ENCODE data around the gene NFATC1. TPM values are rescaled to one million over a fixed set of nuclear protein-coding genes. Genes with fewer than 3 reads are reported as not detected.

Gene NFATC1
- total RNA-seq, 1 donor from 2014 or later: 18.3 TPM

GRCh38 chr18:79418236-79418635 is 22.5 kb downstream of the NFATC1 start:
- Histone ChIP-seq H3K27me3 (ENCODE audit: low read depth) (no peaks in the 10 kb centered on the region), H3K36me3 (peaks cover 25% of the 10 kb centered on the region), H3K4me1 (peaks cover 18% of the 10 kb centered on the region), H3K27ac (replicated peaks) (no peak overlapping the region), H3K4me3 (no peak overlapping the region), H3K9me3 (replicated peaks) (no peaks in the 10 kb centered on the region)
- no peak for DNase-seq
- TF ChIP-seq CTCF (IDR thresholded peaks at IDR 0.05; ENCODE audit: borderline replicate concordance): no peak
- intact Hi-C loops (cut with micrococcal nuclease): no loop called here

- Histone ChIP-seq H3K4me1 (peaks cover 19% of the 10 kb centered on the region), H3K27ac (replicated peaks) (no peak overlapping the region), H3K36me3 (peaks cover 21% of the 10 kb centered on the region), H3K4me3 (no peak overlapping the region), H3K9me3 (replicated peaks) (no peaks in the 10 kb centered on the region), H3K27me3 (ENCODE audit: low read depth) (no peaks in the 10 kb centered on the region)
- intact Hi-C loops (cut with micrococcal nuclease): no loop called here
- TF ChIP-seq CTCF (IDR thresholded peaks at IDR 0.05; ENCODE audit: borderline replicate concordance): no peak
- no peak for DNase-seq
These were observed 22.9 kb downstream of the NFATC1 start for GRCh38 chr18:79418642-79419041.

- TF ChIP-seq CTCF (IDR thresholded peaks at IDR 0.05; ENCODE audit: borderline replicate concordance): no peak
- no peak for DNase-seq
- Histone ChIP-seq H3K36me3 (peaks cover 15% of the 10 kb centered on the region), H3K27me3 (ENCODE audit: low read depth) (no peaks in the 10 kb centered on the region), H3K4me1 (peaks cover 16% of the 10 kb centered on the region), H3K27ac (replicated peaks) (no peak overlapping the region), H3K4me3 (peak overlapping the region; percentile 21), H3K9me3 (replicated peaks) (no peaks in the 10 kb centered on the region)
- intact Hi-C loops (cut with micrococcal nuclease): no loop called here
These were observed 24.5 kb downstream of the NFATC1 start for GRCh38 chr18:79420033-79420745.

GRCh38 chr18:79421275-79421857 is 25.6 kb downstream of the NFATC1 start:
- Histone ChIP-seq H3K9me3 (replicated peaks) (no peaks in the 10 kb centered on the region), H3K27ac (replicated peaks) (no peak overlapping the region), H3K27me3 (ENCODE audit: low read depth) (no peaks in the 10 kb centered on the region), H3K4me1 (peaks cover 16% of the 10 kb centered on the region), H3K4me3 (no peak overlapping the region), H3K36me3 (peaks cover 20% of the 10 kb centered on the region)
- intact Hi-C loops (cut with micrococcal nuclease): no loop called here
- TF ChIP-seq CTCF (IDR thresholded peaks at IDR 0.05; ENCODE audit: borderline replicate concordance): no peak
- no peak for DNase-seq

DNA sequence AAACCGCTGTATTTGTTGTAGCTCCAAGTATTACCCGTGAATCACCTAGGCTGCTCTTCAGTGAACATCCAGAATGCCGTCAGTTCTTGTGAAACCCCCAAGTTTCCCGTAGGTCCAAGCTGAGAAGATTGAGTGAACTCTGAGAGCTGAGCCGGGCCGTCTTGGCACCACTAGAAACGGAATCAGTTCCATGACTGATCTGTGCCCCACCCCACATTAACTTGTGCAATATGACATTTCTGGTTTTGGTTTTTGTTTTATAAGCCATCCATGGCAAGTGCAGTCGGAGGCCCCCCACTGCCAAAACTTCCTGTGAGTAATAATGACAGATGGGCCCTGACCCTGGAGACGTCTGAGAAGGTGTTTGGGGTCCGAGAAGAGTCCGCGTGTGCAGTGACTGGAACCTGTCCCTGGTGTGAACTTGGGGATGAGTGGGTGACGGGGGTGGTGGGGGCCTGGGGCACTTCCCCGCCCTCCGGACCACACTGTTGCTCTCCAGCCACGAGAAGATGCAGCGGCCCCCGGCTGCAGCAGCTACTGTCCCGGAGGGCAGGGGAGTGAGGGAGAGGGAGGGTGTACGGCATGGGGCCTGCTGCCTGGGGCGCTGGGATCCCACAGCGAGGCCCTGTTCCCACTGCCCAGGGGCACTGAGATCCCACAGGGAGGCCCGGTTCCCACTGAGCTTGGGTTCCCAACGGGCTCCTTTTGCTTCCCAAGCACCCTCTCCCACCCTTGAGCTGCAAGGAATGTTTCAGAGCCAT is 26.5 kb downstream of the NFATC1 start:
- Histone ChIP-seq H3K4me3 (no peak overlapping the region), H3K36me3 (peaks cover 20% of the 10 kb centered on the region), H3K4me1 (peaks cover 16% of the 10 kb centered on the region), H3K27ac (replicated peaks) (no peak overlapping the region), H3K27me3 (ENCODE audit: low read depth) (no peaks in the 10 kb centered on the region), H3K9me3 (replicated peaks) (no peaks in the 10 kb centered on the region)
- intact Hi-C loops (cut with micrococcal nuclease): no loop called here
- DNase-seq: no peak
- TF ChIP-seq CTCF (IDR thresholded peaks at IDR 0.05; ENCODE audit: borderline replicate concordance): no peak

All from left ventricle myocardium inferior (tissue), 1 donor.